Gastroesophageal sphincter (tissue), 4 donors: Measurements from ENCODE around the gene SYNE1. TPM values are rescaled to one million over a fixed set of nuclear protein-coding genes. Genes with fewer than 3 reads are reported as not detected.

ENCODE experiments used
- ATAC-seq: fragments of 150-250 bp; one replicate; pipeline ENCODE4 v1.9.1; 2016; ENCODE audit warnings: mild to moderate bottlenecking, moderate library complexity
- H3K27ac ChIP-seq, 4 donors: fragments of 200-600 bp; sonication (generic) in 3 of 4; 1 replicate in 3 of 4; 2 replicates in 1 of 4; pipeline ENCODE4 v1.5.1; 2016 to 2019
- H3K27me3 ChIP-seq: fragments of 200-600 bp; sonication (generic); one replicate; pipeline ENCODE4 v1.5.1; 2019
- H3K36me3 ChIP-seq, 2 donors: fragments of 200-600 bp; sonication (generic); one replicate each; pipeline ENCODE4 v1.5.1; 2019; ENCODE audit warnings: control low read depth in 1 of 2
- H3K4me1 ChIP-seq, 3 donors: fragments of 200-600 bp; sonication (generic); 1 replicate in 2 of 3; 2 replicates in 1 of 3; pipeline ENCODE4 v1.5.1; 2016 to 2019; ENCODE audit warnings: control low read depth in 2 of 3
- H3K4me3 ChIP-seq, 2 donors: fragments of 200-600 bp; sonication (generic); one replicate each; pipeline ENCODE4 v1.5.1; 2019; ENCODE audit warnings: mild to moderate bottlenecking in 1 of 2, moderate library complexity in 1 of 2
- H3K9me3 ChIP-seq, 3 donors: fragments of 200-600 bp; sonication (generic); one replicate each; pipeline ENCODE4 v1.5.1; 2017 to 2019; ENCODE audit warnings: control low read depth in 2 of 3
- EP300 ChIP-seq: sonication (generic); formaldehyde crosslinking; IDR thresholded peaks from one replicate; pipeline ENCODE4 v1.6.1; 2017; ENCODE audit warnings: antibody characterized with exemption, mild to moderate bottlenecking
- POLR2A ChIP-seq, 2 donors: fragments of 450-650 bp; IDR thresholded peaks; one replicate each; pipeline ENCODE4 v1.6.1; 2017; ENCODE audit warnings: antibody characterized with exemption in 2 of 2, mild to moderate bottlenecking in 2 of 2, moderate library complexity in 1 of 2
- POLR2AphosphoS5 ChIP-seq: sonication (generic); formaldehyde crosslinking; IDR thresholded peaks from one replicate; pipeline ENCODE4 v1.6.1; 2017; ENCODE audit warnings: antibody characterized with exemption
- WGBS, 2 donors: methylation state at CpG; one replicate each; pipeline ENCODE4 v1.1.5; 2018; ENCODE audit warnings: low coverage in 1 of 2; 5-methylcytosine and 5-hydroxymethylcytosine counted together
- total RNA-seq, 4 donors: library from RNA; depleted of rRNA; stranded (reverse); fragments of >200 nt; gene quantifications; one replicate each; pipeline ENCODE4 v1.1.0, GENCODE V29; 2016
- TF ChIP-seq, protein P1 (sequence below), 4 experiments: fragments of 200-600 bp in 2 of 4; fragments of 450-650 bp in 2 of 4; sonication (generic) in 1 of 4; IDR thresholded peaks; one replicate each; pipeline ENCODE4 v1.5.1; 2017 to 2019; ENCODE audit warnings: antibody characterized with exemption in 4 of 4, mild to moderate bottlenecking in 2 of 4, moderate library complexity in 2 of 4

The SYNE1 gene
- total RNA-seq, 4 donors from 2014 or later: 160 to 268 (median 215) TPM

DNA sequence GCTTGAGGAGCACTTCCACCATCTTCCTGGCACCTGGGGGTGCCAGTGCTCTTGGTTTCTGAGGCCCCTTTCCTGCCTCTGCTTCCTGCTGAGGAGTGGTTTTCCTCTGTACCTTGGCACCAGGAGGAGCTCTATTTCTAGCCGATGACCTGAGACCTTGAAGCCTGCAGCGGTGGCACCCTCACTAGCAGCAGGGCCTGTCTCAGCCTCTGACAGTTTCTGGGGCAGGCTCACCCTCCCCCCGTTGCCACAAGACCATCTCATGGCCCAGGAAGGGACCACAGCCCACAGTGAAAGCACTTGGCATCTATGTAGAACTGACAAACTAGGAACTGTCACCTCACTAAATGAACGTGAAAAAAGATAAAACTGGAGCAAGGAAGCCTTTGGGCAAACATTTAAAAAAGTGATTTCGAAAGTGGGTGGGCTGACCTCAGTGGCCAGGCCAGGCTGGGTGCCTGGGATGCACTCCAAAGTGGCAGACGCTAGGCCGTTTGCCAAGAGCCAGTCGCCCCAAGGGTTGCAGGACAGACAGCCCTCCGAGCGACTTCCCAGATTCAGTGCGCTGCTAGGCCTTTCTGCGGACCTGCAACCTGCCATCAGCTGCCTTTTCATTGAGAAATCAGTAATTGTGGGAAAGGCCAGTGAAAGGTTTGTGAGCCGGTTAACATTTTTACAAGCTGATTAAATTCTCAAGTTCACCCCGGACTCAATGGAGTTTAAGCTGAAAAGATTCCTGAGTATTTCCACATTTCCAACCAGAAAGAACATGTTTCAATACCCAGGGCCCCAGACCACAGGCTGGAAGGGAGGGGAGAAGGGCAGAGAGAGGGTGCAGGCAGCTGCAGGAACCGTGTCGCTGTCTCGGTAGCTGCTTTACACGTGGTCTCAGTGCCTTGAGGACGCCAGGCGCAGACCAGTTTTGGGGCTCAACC is 526.0 kb downstream of the SYNE1 start:
- ATAC-seq: peak; percentile 40
- H3K4me3 ChIP-seq: no peak overlapping the region
- H3K9me3 ChIP-seq: no peaks in the 10 kb centered on the region
- WGBS, 2 donors: 49 to 59% methylated on average over 12 to 17 of the region's 20 CpGs
- H3K27ac ChIP-seq: peak overlapping the region in 2 of 4 donors; percentile 13 to 32
- no peaks in the 10 kb centered on the region for H3K36me3 ChIP-seq
- TF ChIP-seq EP300 (no peak), POLR2AphosphoS5 (peak; percentile 7), POLR2A (IDR thresholded peaks at IDR 0.05) (no peak)
- TF ChIP-seq, protein P1, sequence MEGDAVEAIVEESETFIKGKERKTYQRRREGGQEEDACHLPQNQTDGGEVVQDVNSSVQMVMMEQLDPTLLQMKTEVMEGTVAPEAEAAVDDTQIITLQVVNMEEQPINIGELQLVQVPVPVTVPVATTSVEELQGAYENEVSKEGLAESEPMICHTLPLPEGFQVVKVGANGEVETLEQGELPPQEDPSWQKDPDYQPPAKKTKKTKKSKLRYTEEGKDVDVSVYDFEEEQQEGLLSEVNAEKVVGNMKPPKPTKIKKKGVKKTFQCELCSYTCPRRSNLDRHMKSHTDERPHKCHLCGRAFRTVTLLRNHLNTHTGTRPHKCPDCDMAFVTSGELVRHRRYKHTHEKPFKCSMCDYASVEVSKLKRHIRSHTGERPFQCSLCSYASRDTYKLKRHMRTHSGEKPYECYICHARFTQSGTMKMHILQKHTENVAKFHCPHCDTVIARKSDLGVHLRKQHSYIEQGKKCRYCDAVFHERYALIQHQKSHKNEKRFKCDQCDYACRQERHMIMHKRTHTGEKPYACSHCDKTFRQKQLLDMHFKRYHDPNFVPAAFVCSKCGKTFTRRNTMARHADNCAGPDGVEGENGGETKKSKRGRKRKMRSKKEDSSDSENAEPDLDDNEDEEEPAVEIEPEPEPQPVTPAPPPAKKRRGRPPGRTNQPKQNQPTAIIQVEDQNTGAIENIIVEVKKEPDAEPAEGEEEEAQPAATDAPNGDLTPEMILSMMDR (IDR thresholded peaks at IDR 0.05): no peak
- H3K27me3 ChIP-seq: no peaks in the 10 kb centered on the region
- peaks cover 0 to 22% (median 6%) of the 10 kb centered on the region in 3 donors for H3K4me1 ChIP-seq

DNA sequence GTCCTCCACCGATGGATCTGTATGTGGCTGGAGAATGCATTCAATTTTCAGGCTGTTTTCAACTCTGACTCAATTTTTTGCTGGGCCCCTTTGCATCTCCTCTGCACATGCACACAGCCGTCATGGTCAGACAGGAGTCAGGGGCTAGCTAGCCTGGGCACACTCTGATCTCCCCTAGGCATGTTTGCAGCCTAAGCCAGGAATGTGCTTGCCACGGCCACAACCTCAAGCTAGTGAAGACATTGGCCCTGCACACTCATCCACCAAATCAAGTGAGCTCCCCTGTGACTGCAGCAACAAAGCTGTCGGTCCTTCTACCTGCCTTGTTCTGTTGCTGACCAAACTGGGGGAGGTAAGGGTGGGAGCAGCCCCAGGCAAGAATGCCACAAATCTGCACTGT is 529.2 kb downstream of the SYNE1 start:
- no peaks in the 10 kb centered on the region for H3K9me3 ChIP-seq
- no peaks in the 10 kb centered on the region for H3K27me3 ChIP-seq
- no peak for TF ChIP-seq EP300
- TF ChIP-seq, protein P1 (IDR thresholded peaks at IDR 0.05): no peak
- TF ChIP-seq POLR2AphosphoS5: no peak
- H3K36me3 ChIP-seq: no peaks in the 10 kb centered on the region
- ATAC-seq: no peak
- H3K4me3 ChIP-seq: no peak overlapping the region
- WGBS, 2 donors: 83 to 86% methylated on average over 1 to 3 of the region's 4 CpGs
- no peak overlapping the region for H3K27ac ChIP-seq
- peaks cover 0 to 22% (median 6%) of the 10 kb centered on the region in 3 donors for H3K4me1 ChIP-seq

DNA sequence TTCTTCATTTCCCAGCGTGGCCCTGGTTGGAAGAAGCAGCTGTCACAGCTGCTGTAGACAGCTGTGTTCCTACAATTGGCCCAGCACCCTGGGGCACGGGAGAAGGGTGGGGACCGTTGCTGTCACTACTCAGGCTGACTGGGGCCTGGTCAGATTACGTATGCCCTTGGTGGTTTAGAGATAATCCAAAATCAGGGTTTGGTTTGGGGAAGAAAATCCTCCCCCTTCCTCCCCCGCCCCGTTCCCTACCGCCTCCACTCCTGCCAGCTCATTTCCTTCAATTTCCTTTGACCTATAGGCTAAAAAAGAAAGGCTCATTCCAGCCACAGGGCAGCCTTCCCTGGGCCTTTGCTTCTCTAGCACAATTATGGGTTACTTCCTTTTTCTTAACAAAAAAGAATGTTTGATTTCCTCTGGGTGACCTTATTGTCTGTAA is 537.0 kb downstream of the SYNE1 start:
- peak; percentile 64 for ATAC-seq
- no peaks in the 10 kb centered on the region for H3K4me1 ChIP-seq
- TF ChIP-seq, protein P1 (IDR thresholded peaks at IDR 0.05): no peak
- TF ChIP-seq POLR2A (IDR thresholded peaks at IDR 0.05) (no peak), POLR2AphosphoS5 (no peak), EP300 (no peak)
- no peaks in the 10 kb centered on the region for H3K36me3 ChIP-seq
- no peak overlapping the region for H3K4me3 ChIP-seq
- peak overlapping the region in 2 of 4 donors; percentile 14 to 27 for H3K27ac ChIP-seq
- no peaks in the 10 kb centered on the region for H3K9me3 ChIP-seq
- no peaks in the 10 kb centered on the region for H3K27me3 ChIP-seq
- 32 to 67% methylated on average over 1 to 4 of the region's 7 CpGs for WGBS, 2 donors

DNA sequence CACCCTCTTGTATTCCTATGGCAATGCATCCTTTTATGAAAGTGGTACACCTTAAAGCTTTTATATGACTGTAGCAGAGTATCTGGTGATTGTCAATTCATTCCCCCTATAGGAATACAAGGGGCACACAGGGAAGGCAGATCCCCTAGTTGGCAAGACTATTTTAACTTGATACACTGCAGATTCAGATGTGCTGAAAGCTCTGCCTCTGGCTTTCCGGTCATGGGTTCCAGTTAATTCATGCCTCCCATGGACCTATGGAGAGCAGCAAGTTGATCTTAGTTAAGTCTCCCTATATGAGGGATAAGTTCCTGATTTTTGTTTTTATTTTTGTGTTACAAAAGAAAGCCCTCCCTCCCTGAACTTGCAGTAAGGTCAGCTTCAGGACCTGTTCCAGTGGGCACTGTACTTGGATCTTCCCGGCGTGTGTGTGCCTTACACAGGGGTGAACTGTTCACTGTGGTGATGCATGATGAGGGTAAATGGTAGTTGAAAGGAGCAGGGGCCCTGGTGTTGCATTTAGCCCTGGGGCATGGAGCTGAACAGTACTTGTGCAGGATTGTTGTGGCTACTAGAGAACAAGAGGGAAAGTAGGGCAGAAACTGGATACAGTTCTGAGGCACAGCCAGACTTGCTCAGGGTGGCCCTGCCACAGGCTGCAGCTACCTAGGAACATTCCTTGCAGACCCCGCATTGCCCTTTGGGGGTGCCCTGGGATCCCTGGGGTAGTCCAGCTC is 537.5 kb downstream of the SYNE1 start:
- TF ChIP-seq POLR2A (IDR thresholded peaks at IDR 0.05) (no peak), POLR2AphosphoS5 (no peak), EP300 (no peak)
- TF ChIP-seq, protein P1 (IDR thresholded peaks at IDR 0.05): no peak
- Histone ChIP-seq H3K4me3 (no peak overlapping the region), H3K9me3 (no peaks in the 10 kb centered on the region), H3K4me1 (no peaks in the 10 kb centered on the region), H3K36me3 (no peaks in the 10 kb centered on the region), H3K27me3 (no peaks in the 10 kb centered on the region), H3K27ac (peak overlapping the region in 2 of 4 donors; percentile 14 to 27)
- 87 to 93% methylated on average over 2 to 3 of the region's 4 CpGs for WGBS, 2 donors
- ATAC-seq: no peak
